Stimulated activated CD8-positive, alpha-beta memory T cell treated with anti-CD3 and anti-CD28 coated beads, Interleukin-12 subunit alpha, Interleukin-12 subunit beta, amount 100 ng/mL, for 24 hours (primary cell): ENCODE data around the gene ZNF605.
"Not testable (repeated sequence)": the region's sequence is repeated elsewhere in the genome, so short reads cannot be mapped to it uniquely, and the experiment has no call there.

Experiments
- DNase-seq: peaks from one replicate; pipeline ENCODE4 v3.0.0-alpha.2; 2020; ENCODE audit errors: extremely low read depth

The ZNF605 gene

GRCh38 chr12:132907216-132907615, 48.9 kb downstream of the ZNF605 start:
- DNase-seq, result no peak

DNA sequence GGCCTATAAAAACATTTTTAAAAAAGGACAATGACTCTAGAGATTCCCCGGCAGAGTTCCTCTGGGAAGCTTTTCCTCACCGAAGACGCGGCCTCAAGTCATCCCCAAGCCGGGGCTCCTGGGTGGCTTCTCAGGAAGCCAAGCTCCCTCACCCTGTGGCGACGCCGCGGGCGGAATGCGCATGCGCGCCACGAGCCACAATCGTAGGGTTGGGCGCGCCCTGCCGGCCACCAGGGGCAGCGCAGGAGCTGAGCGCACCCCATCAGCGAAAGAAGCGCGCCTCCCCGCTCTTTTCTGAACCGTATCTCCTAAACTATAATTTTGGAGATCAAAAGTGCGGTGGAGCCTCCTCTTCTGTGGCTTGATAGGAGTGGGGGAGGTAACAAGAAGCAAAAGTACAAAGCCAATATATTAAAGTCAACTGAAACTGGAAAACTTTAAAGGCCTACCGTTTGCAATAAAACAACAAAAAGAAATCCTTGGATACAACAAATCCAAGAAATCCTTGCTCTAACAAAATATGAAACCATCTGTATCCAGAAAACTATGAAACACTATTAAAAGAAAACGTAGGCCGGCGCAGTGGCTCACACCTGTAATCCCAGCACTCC, 51.3 kb downstream of the ZNF605 start:
- DNase-seq, result peak; percentile 72

GRCh38 chr12:132899033-132899432, 57.1 kb downstream of the ZNF605 start:
- DNase-seq, result no peak

GRCh38 chr12:132888852-132889251, 67.3 kb downstream of the ZNF605 start:
- DNase-seq, result no peak

DNA sequence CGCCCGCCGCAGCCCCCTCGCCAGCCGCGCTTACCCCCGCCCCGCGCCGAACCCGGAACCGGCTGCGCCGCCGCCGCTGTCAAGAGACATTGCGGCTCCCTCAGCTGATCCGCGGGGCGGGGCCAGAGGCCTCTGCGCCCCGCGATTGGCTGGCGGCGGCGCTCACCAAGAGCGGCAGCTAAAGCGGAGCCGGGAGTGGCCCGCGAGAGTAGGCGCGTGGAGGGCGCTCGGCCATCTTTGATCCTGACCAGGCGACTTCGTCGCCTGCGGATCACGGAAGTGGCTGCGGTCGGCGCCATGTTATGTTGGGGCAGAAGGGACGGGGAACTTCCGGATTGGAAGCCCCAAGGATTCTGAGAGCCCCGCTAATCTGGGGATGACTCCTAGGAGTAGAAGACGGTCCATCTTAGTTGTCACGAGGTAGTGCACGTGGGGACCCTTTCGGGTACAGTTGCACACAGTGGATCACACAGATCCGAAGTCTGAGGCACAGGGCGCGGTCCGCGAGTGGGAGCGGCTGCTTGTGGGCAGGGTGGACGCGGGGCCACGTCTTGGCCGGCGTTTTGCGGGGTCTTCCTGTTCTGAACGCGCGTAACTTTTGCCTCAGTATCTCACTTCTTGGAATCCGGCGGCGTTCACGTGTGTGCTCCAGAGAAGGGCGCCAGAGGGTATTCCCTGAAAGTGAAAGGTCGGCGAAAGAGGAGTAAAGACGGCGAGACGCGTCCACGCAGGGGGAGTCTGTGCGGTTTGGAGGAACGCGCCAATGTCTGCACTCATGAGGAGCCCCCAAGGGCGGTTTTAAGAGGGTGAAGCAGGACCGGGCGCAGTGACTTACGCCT, 68.4 kb downstream of the ZNF605 start, which contains the start of gene CHFR:
Gene CHFR (minus strand): TSS at position 93 of the 839 bp plus-strand sequence. CDS start 277 bp downstream, outside the sequence.
- peak; percentile 88 for DNase-seq

GRCh38 chr12:132886529-132887477, 69.3 kb downstream of the ZNF605 start:
- DNase-seq, result no peak

- DNase-seq, result no peak
These were observed 74.3 kb downstream of the ZNF605 start for GRCh38 chr12:132881818-132882217.

DNA sequence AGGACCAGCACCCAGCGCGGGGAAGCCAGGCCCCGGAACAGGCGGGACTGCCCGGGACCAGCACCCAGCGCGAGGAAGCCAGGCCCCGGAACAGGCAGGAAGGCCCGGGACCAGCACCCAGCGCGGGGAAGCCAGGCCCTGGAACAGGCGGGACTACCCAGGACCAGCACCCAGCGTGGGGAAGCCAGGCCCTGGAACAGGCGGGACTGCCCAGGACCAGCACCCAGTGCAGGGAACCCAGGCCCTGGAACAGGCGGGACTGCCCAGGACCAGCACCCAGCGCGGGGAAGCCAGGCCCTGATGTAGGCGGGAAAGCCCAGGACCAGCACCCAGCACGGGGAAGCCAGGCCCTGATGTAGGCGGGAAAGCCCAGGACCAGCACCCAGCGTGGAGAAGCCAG, 81.5 kb downstream of the ZNF605 start:
- not testable (repeated sequence) for DNase-seq

- no peak for DNase-seq
These were observed 81.9 kb downstream of the ZNF605 start for GRCh38 chr12:132874175-132874574.

- no peak for DNase-seq
These were observed 82.4 kb downstream of the ZNF605 start for GRCh38 chr12:132873724-132874123.

GRCh38 chr12:132872975-132873421, 83.1 kb downstream of the ZNF605 start:
- no peak for DNase-seq

DNA sequence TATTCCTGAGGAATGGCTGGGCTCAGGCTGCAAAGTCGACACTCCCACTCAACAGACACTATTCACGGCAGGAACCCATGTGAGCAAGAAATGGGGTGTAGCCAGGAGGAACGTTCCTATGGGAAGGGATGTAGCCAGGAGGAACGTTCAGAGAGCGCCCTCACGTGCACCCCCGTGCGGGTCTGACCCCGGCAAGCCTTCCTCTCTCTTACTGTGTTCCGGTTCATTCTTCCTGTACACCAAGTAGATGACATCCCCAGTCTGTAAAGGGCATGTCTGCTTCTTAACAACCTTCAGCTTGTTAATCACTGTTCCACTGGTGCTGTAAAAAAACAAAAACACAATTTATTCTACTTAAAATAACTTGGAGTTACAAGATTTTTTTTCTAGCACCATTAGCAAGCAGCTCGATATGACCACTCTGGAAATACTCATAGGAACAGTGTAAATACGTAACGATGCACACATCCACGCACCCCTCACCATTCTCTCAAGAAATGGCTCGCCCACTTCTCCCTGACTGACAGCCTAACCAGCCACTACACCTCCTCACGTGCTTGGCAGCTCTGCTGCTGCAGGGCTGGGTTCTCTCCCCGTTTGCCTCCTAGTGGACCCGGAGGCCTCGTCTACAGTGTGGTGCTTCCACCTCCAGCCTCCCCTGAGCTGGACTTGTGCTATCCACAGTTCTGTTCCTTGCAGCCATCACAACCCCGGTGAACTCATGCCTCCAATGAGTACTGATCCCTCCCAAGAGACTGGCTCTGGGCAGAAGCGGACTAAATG, 83.8 kb downstream of the ZNF605 start:
- DNase-seq, result no peak

- no peak for DNase-seq
These were observed 86.6 kb downstream of the ZNF605 start for GRCh38 chr12:132869551-132869950.
